Stimulated activated CD8-positive, alpha-beta memory T cell treated with anti-CD3 and anti-CD28 coated beads, Interleukin-12 subunit alpha, Interleukin-12 subunit beta, amount 100 ng/mL, for 1 hour (primary cell): ENCODE data around the gene SBK1.
A peak's percentile ranks its signal among the peaks of the same experiment; 100 is the strongest.
"Not testable (repeated sequence)": the region's sequence is repeated elsewhere in the genome, so short reads cannot be mapped to it uniquely, and the experiment has no call there.

Source experiments
- DNase-seq: peaks from one replicate; pipeline ENCODE4 v3.0.0-alpha.2; 2020; ENCODE audit warnings: low read depth

SBK1 gene

GRCh38 chr16:28308794-28309584 is 16.7 kb downstream of the SBK1 start:
- no peak for DNase-seq

GRCh38 chr16:28309811-28310311 is 17.5 kb downstream of the SBK1 start:
- DNase-seq = peak; percentile 79

- no peak for DNase-seq
Observed at GRCh38 chr16:28310796-28311195, 18.5 kb downstream of the SBK1 start.

GRCh38 chr16:28311413-28311812 is 19.1 kb downstream of the SBK1 start:
- DNase-seq = no peak

GRCh38 chr16:28311913-28312312 is 19.6 kb downstream of the SBK1 start:
- no peak for DNase-seq

GRCh38 chr16:28312327-28312726 is 20.0 kb downstream of the SBK1 start:
- DNase-seq = no peak

GRCh38 chr16:28313587-28313986 is 21.3 kb downstream of the SBK1 start:
- no peak for DNase-seq

- no peak for DNase-seq
Observed at GRCh38 chr16:28316054-28316453, 23.7 kb downstream of the SBK1 start.

GRCh38 chr16:28317040-28317880 is 24.9 kb downstream of the SBK1 start:
- DNase-seq = peak; percentile 60

GRCh38 chr16:28318042-28318744 is 25.9 kb downstream of the SBK1 start:
- DNase-seq = no peak

- no peak for DNase-seq
Observed at GRCh38 chr16:28319476-28320022, 27.2 kb downstream of the SBK1 start.

- no peak for DNase-seq
Observed at GRCh38 chr16:28320023-28320561, 27.8 kb downstream of the SBK1 start.

- no peak for DNase-seq
Observed at GRCh38 chr16:28320741-28321140, 28.4 kb downstream of the SBK1 start.

GRCh38 chr16:28321700-28322411 is 29.5 kb downstream of the SBK1 start:
- DNase-seq = no peak

- DNase-seq = no peak
Observed at GRCh38 chr16:28324235-28324886, 32.0 kb downstream of the SBK1 start.

GRCh38 chr16:28324887-28325279 is 32.6 kb downstream of the SBK1 start:
- DNase-seq = no peak

- DNase-seq = peak; percentile 57
Observed at GRCh38 chr16:28326881-28327610, 34.7 kb downstream of the SBK1 start.

- not testable (repeated sequence) for DNase-seq
Observed at GRCh38 chr16:28330232-28330631, 37.9 kb downstream of the SBK1 start.

GRCh38 chr16:28330981-28331380 is 38.7 kb downstream of the SBK1 start:
- not testable (repeated sequence) for DNase-seq

GRCh38 chr16:28332632-28333031 is 40.3 kb downstream of the SBK1 start:
- DNase-seq = not testable (repeated sequence)
